HG03066 (cell line): Measurements from ENCODE around the gene ENDOG.
"Not testable (repeated sequence)": the region's sequence is repeated elsewhere in the genome, so short reads cannot be mapped to it uniquely, and the experiment has no call there.

Source experiments
- ATAC-seq: cut with Tn5 transposase; IDR thresholded peaks from one replicate; pipeline ENCODE4 v1.9.1; 2021; ENCODE audit warnings: low read depth; ENCODE audit not compliant: unreplicated experiment

ENDOG gene

GRCh38 chr9:128818099-128818838, at the start of gene ENDOG:
ENDOG (plus strand) TSS chr9:128818500; CDS start chr9:128818685, 185 bp downstream.
- ATAC-seq = peak; percentile 82

GRCh38 chr9:128768606-128769005, 49.7 kb upstream of the ENDOG start:
- ATAC-seq = no peak

- ATAC-seq = no peak
Measured at GRCh38 chr9:128770286-128771030, 47.8 kb upstream of the ENDOG start.

GRCh38 chr9:128771094-128771721, 47.1 kb upstream of the ENDOG start:
- peak; percentile 42 for ATAC-seq

- peak; percentile 84 for ATAC-seq
Measured at GRCh38 chr9:128771745-128772519, 46.4 kb upstream of the ENDOG start, which contains the start of gene ZER1. ZER1 (minus strand) TSS chr9:128771927; CDS start chr9:128755565, 16,362 bp downstream.

- ATAC-seq = no peak
Measured at GRCh38 chr9:128773049-128773448, 45.3 kb upstream of the ENDOG start.

GRCh38 chr9:128774804-128775203, 43.5 kb upstream of the ENDOG start:
- no peak for ATAC-seq

- not testable (repeated sequence) for ATAC-seq
Measured at GRCh38 chr9:128780093-128780492, 38.2 kb upstream of the ENDOG start.

GRCh38 chr9:128781187-128782070, 36.9 kb upstream of the ENDOG start:
- no peak for ATAC-seq

GRCh38 chr9:128782669-128783068, 35.6 kb upstream of the ENDOG start:
- ATAC-seq = no peak

GRCh38 chr9:128785427-128785826, 32.9 kb upstream of the ENDOG start:
- ATAC-seq = no peak

- ATAC-seq = peak; percentile 85
Measured at GRCh38 chr9:128786681-128787601, 31.4 kb upstream of the ENDOG start, which contains the start of gene TBC1D13. TBC1D13 (plus strand) TSS chr9:128787253; CDS start chr9:128787354, 101 bp downstream.

GRCh38 chr9:128787659-128788058, 30.6 kb upstream of the ENDOG start:
- no peak for ATAC-seq

GRCh38 chr9:128788445-128788844, 29.9 kb upstream of the ENDOG start:
- no peak for ATAC-seq

GRCh38 chr9:128790536-128790935, 27.8 kb upstream of the ENDOG start:
- ATAC-seq = no peak

GRCh38 chr9:128792134-128792533, 26.2 kb upstream of the ENDOG start:
- no peak for ATAC-seq

- ATAC-seq = no peak
Measured at GRCh38 chr9:128792978-128793686, 25.2 kb upstream of the ENDOG start.

- not testable (repeated sequence) for ATAC-seq
Measured at GRCh38 chr9:128794961-128795360, 23.3 kb upstream of the ENDOG start.
